GM18502 (cell line): ENCODE measurements around the gene PLA2G6.
"Not testable (repeated sequence)": the region's sequence is repeated elsewhere in the genome, so short reads cannot be mapped to it uniquely, and the experiment has no call there.

Experiments used
- ATAC-seq: cut with Tn5 transposase; IDR thresholded peaks from one replicate; pipeline ENCODE4 v1.9.1; 2021; ENCODE audit warnings: mild to moderate bottlenecking; ENCODE audit not compliant: unreplicated experiment, poor library complexity

Gene PLA2G6

GRCh38 chr22:38192475-38192863 is 10.8 kb upstream of the PLA2G6 start:
- ATAC-seq: no peak

DNA sequence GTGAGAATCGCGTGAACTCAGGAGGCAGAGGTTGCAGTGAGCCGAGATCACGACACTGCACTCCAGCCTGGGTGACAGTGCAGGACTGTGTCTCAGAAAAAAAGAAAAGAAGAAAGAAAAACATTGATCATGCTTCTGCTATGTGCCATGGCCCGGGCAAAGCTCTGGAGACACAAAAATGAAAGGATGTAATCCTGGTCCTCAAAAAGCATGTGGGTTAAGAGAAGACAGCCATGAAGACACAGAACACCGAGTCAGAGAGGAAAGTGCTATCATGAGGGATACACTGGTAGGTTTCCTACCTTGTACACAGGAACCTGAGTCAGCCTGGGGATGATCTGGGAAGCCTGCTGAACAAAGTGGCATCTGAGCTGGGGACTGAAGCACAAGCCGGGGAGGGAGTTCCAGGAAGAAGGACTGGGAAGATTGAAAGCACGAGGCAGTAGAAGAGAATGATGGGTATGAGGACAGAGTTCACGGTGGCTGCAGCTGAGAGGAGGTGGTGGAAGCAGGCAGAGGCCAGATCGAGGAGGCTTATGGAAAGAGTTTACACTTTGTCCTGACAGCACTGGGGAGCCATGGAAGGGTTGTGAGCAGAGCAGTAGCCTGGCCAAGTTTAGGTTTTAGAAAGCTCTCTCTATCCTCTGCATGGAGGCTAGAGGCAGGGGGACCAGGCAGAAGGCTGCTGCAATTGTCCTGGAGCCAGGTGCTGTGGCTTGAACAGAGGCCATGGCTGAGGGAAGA is 10.3 kb upstream of the PLA2G6 start:
- ATAC-seq: no peak

GRCh38 chr22:38191055-38191454 is 9.4 kb upstream of the PLA2G6 start:
- no peak for ATAC-seq

- ATAC-seq: no peak
These were observed 9.0 kb upstream of the PLA2G6 start for GRCh38 chr22:38190581-38190980.

DNA sequence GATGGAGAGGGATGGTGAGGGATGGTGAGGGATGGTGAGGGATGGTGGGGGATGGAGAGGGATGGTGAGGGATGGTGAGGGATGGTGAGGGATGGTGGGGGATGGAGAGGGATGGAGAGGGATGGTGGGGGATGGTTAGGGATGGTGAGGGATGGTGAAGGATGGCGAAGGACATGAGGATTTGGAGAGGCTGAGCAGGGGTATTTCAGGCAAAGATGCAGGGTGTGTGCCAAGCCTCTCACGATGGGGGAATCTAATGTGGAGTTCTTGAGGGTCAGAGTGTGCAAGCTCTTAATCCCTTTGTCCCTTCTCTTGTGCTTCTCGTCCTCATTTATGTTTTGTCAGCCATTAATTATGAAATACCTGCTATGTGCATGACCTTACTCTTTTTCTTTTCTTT is 7.5 kb upstream of the PLA2G6 start:
- ATAC-seq: no peak

DNA sequence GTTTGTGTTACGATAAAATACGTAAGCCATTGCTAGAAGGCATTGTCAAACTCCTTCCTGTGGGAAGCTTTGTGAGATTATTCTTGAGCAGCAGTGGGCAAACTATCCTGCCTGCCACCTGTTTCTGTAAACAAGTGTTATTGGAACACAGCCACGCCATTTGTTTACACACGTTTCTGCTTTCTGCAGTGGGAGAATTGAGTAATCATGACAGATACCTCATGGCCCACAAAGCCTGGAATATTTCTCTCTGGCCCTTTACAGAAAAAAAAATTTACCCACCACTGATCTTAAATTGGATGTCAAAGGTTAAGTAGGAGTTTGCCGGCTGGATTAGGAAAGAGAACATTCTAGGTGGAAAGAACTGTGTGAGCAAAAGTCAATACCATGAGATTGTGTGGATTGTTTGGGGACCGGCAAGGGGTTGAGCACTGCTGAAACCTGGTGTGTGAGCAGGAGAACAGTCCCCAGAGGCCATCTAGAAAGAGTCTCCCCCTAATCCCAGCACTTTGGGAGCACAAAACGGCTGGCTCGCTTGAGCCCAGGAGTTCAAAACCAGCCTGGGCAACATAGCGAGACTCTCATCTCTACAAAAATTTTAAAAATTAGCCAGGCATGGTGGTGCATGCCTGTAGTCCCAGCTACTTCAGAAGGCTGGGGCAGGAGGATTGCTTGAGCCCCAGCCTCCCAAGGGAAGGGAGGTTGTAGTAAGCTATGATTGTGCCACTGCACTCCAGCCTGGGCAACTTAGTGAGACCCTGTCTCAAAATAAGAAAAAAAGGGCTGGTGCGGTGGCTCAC is 6.0 kb upstream of the PLA2G6 start:
- ATAC-seq: no peak

GRCh38 chr22:38186429-38186828 is 4.8 kb upstream of the PLA2G6 start:
- no peak for ATAC-seq

GRCh38 chr22:38184788-38185187 is 3.2 kb upstream of the PLA2G6 start:
- no peak for ATAC-seq

GRCh38 chr22:38180841-38181452 is 683 bp downstream of the PLA2G6 start:
- ATAC-seq: peak; percentile 33

GRCh38 chr22:38178605-38178937 is 3.1 kb downstream of the PLA2G6 start:
- not testable (repeated sequence) for ATAC-seq

DNA sequence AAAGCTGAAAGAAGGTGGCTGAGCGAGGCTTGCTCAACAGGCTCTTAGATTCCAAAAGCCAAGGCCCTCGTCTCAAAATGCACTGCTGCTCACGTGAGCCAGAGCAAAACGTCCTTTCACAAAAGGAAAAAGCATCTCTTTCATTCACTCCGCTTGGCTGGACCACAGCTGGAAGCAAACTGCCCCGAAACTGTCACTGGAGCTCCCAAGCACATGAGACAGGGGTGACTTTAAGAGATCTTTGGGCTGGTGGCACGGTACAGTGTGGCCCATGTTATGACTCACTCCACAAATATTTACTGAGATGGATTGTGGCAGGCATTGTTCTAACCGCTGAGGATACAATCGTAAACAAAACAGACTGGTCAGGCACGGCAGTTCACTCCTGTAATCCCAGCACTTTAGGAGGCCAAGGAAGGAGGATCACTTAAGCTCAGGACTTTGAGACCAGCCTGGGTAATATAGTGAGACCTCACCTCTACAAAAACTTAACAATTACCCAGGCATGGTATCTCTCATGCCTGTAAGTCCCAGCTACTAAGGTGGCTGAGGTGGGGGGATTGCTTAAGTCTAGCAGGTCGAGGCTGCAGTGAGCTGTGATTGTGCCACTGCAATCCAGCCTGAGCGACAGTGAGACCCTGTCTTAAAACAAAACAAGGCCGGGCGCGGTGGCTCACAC is 3.6 kb downstream of the PLA2G6 start:
- no peak for ATAC-seq

DNA sequence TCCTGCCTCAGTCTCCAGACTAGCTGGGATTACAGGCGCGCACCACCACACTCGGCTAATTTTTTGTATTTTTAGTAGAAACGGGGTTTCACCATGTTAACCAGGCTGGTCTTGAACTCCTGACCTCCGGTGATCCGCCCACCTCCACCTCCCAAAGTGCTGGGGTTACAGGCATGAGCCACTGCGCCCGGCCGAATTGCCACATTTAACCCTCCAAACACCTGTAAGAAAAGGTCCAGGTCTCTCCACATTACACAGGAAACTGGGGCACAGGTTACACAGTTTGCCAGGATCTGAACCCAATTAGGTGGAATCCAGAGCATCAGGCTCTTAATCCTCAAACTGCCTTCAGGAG is 4.1 kb downstream of the PLA2G6 start:
- not testable (repeated sequence) for ATAC-seq

DNA sequence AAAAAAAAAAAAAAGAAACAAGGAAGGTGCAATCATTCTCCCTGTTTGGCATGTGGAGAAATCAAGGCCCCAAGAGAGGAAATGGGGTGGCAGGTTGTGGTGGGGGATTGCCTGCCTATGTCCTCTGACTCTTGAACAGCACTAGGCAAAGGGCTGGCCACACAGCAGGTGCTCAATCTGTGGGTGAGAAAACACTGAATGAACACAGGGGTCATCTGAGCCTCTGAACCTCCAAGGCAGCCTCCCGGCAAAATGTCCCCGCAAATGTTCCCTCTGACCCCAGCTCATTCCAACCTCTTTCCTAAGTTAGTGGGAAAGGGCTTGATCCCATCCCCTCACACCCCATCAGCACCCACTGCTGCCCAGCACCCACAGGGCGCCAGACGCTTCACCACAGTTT is 4.6 kb downstream of the PLA2G6 start:
- no peak for ATAC-seq

GRCh38 chr22:38176170-38176741 is 5.4 kb downstream of the PLA2G6 start:
- no peak for ATAC-seq

DNA sequence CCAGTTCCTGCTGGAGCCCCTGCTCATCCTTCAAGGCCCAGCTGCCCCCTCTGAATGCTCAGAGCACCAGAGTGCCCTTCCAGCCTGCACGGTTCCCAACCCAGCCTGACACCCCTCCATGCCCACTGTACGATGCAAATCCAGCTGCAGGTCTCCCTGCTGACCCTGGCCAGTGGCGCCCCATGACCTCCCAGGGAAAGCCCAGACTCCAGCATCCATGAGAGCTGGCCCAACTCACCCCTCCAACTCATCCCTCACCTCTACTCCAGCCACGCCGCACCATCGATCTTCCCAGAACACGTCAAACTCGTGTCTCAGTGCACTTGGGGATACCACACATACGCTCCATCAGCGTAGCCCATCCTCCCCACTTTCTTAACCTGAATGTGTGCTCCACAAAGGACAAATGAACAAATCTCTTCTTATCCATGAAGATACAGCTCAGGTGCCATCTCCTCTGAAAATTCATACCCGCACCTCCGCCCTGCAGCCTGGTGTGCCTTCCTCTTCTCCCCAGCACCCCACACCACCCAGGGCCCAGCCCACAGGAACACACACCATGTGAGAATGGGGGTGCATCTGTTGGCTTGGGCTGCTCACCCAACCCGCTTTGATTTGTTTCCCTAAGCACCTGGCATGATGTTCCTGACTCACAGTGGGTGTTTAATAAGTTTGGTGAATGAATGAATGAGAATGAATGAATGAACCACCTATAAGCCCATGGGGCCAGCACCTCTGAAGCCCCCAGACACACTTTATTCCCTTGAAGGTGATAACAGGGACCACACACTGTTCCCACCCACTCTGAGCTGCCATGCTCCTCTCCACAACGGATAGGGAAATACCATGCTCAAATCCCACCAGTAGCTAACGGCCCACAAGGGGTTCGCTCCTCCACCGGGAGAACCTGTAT is 6.2 kb downstream of the PLA2G6 start:
- no peak for ATAC-seq

DNA sequence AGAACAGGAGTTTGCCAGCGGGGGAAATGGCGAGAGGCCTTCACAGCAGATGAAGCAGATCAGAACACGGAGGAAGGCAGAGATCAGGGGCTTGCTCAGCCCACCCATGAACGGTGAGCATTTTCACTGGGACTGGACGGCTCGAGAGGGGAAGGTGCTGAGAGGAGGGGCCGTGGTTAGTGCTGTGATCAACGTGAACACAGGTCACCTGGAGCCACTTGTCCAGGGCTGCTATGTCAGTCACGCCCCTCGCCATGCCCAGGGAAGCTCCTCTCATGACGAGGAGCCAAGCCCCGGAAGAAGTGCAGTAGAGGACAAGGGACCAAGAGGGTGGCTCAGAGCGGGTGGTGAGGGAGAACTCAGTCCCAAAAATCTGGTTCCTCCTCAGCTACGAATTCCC is 7.0 kb downstream of the PLA2G6 start:
- no peak for ATAC-seq

GRCh38 chr22:38173641-38173906 is 8.1 kb downstream of the PLA2G6 start:
- ATAC-seq: no peak

DNA sequence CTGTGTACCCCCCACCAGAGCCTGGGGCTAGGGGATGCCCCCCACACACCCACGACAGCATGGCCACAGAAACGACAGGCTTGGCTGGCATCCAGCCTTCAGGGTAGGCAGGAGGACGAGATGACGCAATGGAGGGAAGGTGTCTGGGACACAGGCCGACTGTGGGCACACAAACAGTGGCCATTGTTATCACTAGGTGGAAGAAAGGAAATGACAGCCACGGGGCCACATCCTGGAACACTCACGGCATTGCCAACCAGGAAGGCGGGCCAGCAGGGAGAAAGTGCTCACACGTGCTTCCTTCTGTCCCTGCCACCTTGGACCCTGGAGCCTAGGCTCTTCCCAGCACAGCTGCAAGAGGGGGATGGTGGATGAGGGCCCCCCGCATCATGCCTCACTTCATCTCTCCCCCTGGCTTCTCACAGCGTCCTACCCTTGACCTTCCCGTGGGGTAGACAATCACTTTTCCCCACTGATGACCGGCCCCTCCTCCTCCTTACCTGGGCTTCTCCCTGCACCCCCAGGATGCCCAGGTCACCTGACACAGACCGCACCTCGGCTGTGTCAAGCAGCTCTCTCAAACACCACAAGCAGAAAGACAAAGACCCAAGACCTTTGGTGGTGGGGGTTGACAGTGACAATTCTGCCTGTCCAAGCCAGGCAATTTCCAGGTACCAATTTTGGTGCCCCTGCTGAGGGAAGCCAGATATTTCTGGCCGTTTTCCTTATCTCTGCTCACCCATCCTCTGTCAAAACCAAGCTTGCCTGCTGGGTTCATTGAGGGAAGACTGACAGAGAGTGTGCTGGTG is 8.6 kb downstream of the PLA2G6 start:
- no peak for ATAC-seq
